ENCODE measurements around the gene CCDC13. TPM values are rescaled to one million over a fixed set of nuclear protein-coding genes. Genes with fewer than 3 reads are reported as not detected.
"Not testable (repeated sequence)": the region's sequence is repeated elsewhere in the genome, so short reads cannot be mapped to it uniquely, and the experiment has no call there.

The CCDC13 gene
- 1 to 10 TPM; 1.4 to 2.7 TPM for total RNA-seq
- long read RNA-seq, donor 1, partial matches to known transcripts: 0 of 1 reads
- long read RNA-seq, donor 1, other reads (novel, unspliced or antisense): 0 of 1 reads
- long read RNA-seq, donor 2, partial matches to known transcripts: 1 of 2 reads
- long read RNA-seq, donor 2, other reads (novel, unspliced or antisense): 1 of 2 reads

GRCh38 chr3:42772670-42773408, at the start of gene CCDC13:
Gene CCDC13 (minus strand): TSS chr3:42773253. CDS start chr3:42758345, 14,908 bp downstream.
- DNase-seq (ENCODE audit: low spot score): peak; percentile 100
- intact Hi-C loops (cut with DNase I): no loop called here

- DNase-seq (ENCODE audit: low spot score): no peak
- intact Hi-C loops (cut with DNase I): no loop called here
Measured at GRCh38 chr3:42822828-42823227, 49.8 kb upstream of the CCDC13 start.

GRCh38 chr3:42820746-42821051, 47.6 kb upstream of the CCDC13 start:
- intact Hi-C loops (cut with DNase I): no loop called here

GRCh38 chr3:42819351-42819965, 46.4 kb upstream of the CCDC13 start:
- intact Hi-C loops (cut with DNase I): no loop called here
- DNase-seq (ENCODE audit: low spot score): no peak

More at GRCh38 chr3:42820746-42821051, 47.6 kb upstream of the CCDC13 start:
- no peak for DNase-seq (ENCODE audit: low spot score)

GRCh38 chr3:42815826-42816225, 42.8 kb upstream of the CCDC13 start:
- DNase-seq (ENCODE audit: low spot score): no peak
- intact Hi-C loops (cut with DNase I): no loop called here

- no peak for DNase-seq (ENCODE audit: low spot score)
- intact Hi-C loops (cut with DNase I): no loop called here
Measured at GRCh38 chr3:42814914-42815507, 42.0 kb upstream of the CCDC13 start.

- no peak for DNase-seq (ENCODE audit: low spot score)
- intact Hi-C loops (cut with DNase I): no loop called here
Measured at GRCh38 chr3:42814246-42814645, 41.2 kb upstream of the CCDC13 start.

- DNase-seq (ENCODE audit: low spot score); intact Hi-C loops (cut with DNase I): not testable (repeated sequence)
Measured at GRCh38 chr3:42811118-42811883, 38.2 kb upstream of the CCDC13 start.

- DNase-seq (ENCODE audit: low spot score); intact Hi-C loops (cut with DNase I): not testable (repeated sequence)
Measured at GRCh38 chr3:42810706-42811105, 37.7 kb upstream of the CCDC13 start.

- intact Hi-C loops (cut with DNase I): no loop called here
- DNase-seq (ENCODE audit: low spot score): no peak
Measured at GRCh38 chr3:42809202-42809601, 36.1 kb upstream of the CCDC13 start, which contains the start of gene ACKR2. Gene ACKR2 (plus strand): TSS chr3:42809445. CDS start chr3:42864503, 55,058 bp downstream.

- intact Hi-C loops (cut with DNase I): no loop called here
- no peak for DNase-seq (ENCODE audit: low spot score)
Measured at GRCh38 chr3:42807929-42808328, 34.9 kb upstream of the CCDC13 start.

- DNase-seq (ENCODE audit: low spot score): peak; percentile 86
- intact Hi-C loops (cut with DNase I): no loop called here
Measured at GRCh38 chr3:42805141-42805821, 32.2 kb upstream of the CCDC13 start.

- intact Hi-C loops (cut with DNase I): no loop called here
Measured at GRCh38 chr3:42804831-42805132, 31.7 kb upstream of the CCDC13 start.

GRCh38 chr3:42804106-42804830, 31.2 kb upstream of the CCDC13 start, which contains the start of gene HIGD1A:
Gene HIGD1A (minus strand): TSS chr3:42804490. CDS start chr3:42794253, 10,237 bp downstream.
- DNase-seq (ENCODE audit: low spot score): peak; percentile 99
- intact Hi-C loops (cut with DNase I): no loop called here

More at GRCh38 chr3:42804831-42805132, 31.7 kb upstream of the CCDC13 start:
- no peak for DNase-seq (ENCODE audit: low spot score)

GRCh38 chr3:42803414-42804105, 30.5 kb upstream of the CCDC13 start:
- DNase-seq (ENCODE audit: low spot score): peak; percentile 84
- intact Hi-C loops (cut with DNase I): no loop called here

- intact Hi-C loops (cut with DNase I): no loop called here
- no peak for DNase-seq (ENCODE audit: low spot score)
Measured at GRCh38 chr3:42802876-42803413, 29.9 kb upstream of the CCDC13 start.

GRCh38 chr3:42801784-42802183, 28.7 kb upstream of the CCDC13 start:
- intact Hi-C loops (cut with DNase I): no loop called here
- DNase-seq (ENCODE audit: low spot score): no peak
